HG03354 (cell line): Measurements from ENCODE around the gene BCO1.
"Not testable (repeated sequence)": the region's sequence is repeated elsewhere in the genome, so short reads cannot be mapped to it uniquely, and the experiment has no call there.

ENCODE experiments used
- ATAC-seq: cut with Tn5 transposase; IDR thresholded peaks from one replicate; pipeline ENCODE4 v1.9.1; 2021; ENCODE audit warnings: mild to moderate bottlenecking; ENCODE audit not compliant: unreplicated experiment, poor library complexity, severe bottlenecking

Gene BCO1

GRCh38 chr16:81238296-81239011 is at the start of gene BCO1:
BCO1 (plus strand) TSS chr16:81238689; CDS start chr16:81238909, 220 bp downstream.
- peak; percentile 76 for ATAC-seq

- ATAC-seq = no peak
These were observed 49.3 kb upstream of the BCO1 start for GRCh38 chr16:81189100-81189664.

GRCh38 chr16:81190667-81191066 is 47.8 kb upstream of the BCO1 start:
- ATAC-seq = no peak

DNA sequence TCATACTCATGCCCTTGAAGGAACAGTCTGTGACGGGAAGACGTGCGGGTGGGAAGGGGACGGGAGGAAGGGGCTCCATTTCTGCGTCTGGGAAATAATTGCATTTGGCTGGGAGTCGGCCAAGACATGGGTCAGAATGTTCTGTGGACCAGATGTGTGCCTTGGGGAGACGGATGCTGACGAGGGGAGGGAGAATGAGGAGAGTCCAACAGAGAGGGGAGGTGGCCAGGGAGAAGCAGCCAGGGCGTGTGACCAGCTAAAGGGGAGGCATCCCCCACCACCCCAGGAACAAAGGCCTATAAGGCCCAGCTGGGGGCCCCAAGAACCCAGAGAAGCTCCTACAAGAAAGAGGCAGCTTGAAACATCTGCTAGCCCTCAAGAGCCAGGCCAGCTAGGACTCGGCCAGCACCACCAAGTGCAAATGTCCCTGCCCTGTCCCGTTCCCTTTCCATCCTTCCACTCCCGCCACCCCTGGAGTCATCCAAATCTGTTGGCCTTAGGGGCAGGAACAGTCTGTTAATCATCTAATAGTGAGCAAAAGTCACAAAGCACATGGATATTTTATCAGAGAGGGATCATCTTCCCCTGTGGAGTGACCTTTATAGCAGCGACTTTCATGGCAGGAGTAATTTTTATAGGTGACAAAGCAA is 42.5 kb upstream of the BCO1 start:
- ATAC-seq = no peak

- ATAC-seq = no peak
These were observed 39.9 kb upstream of the BCO1 start for GRCh38 chr16:81198635-81199034.

DNA sequence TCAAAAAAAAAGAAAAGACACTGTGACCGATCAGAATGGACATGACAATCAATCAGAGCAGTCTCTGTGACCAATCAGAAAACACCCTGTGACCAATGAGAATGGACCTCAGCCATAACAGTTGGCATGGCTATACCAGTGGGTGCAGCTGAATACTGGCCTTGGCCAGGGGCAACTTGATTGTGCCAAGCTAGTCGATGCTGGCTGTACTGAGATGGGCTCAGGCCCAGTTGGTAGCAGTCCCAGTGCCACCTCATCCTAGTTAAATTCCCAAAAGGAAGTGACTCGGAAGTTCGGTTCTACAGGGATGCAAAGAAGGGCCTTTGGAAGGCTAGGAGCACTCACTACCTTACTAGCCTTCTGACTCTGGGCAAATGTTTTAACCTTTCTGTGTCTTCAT is 37.2 kb upstream of the BCO1 start:
- ATAC-seq = no peak

GRCh38 chr16:81204798-81205680 is 33.5 kb upstream of the BCO1 start:
- no peak for ATAC-seq

DNA sequence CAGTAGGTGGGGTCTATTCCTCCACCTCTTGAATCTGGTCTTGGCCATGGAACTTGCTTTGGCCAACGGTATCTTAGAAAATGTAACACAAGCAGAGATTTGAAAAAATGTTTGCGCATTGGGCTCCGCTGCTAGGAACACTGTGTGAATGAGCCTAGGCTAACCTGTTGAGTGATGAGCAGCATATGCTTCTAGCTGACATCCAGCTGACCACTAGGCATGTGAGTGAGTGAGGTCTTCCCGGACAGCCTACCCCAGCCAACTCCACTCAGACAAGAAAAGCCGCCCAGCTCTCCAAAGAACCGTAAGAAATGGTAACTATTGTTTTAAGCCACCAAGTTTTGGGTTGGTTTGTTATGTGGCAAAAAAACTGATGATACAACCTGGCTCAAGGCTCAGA is 31.4 kb upstream of the BCO1 start:
- ATAC-seq = no peak

DNA sequence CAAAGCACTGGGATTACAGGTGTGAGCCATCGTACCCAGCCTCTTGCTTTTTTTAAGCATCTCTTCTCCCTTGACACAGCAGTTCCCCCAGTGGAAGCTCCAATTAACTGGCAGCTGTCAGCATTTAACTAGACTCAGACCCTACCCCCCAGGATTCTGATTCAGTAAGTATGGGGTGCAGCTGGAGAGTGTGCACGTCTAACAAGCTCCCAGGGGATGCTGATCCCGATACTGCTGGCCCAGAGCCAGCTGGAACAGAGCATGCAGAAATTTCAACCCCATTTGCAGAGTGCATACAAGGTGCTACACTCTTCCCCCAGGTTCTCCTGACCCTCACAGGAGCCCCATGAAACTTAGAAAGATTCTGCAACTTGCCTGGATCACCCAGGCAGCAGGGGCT is 27.7 kb upstream of the BCO1 start:
- no peak for ATAC-seq

DNA sequence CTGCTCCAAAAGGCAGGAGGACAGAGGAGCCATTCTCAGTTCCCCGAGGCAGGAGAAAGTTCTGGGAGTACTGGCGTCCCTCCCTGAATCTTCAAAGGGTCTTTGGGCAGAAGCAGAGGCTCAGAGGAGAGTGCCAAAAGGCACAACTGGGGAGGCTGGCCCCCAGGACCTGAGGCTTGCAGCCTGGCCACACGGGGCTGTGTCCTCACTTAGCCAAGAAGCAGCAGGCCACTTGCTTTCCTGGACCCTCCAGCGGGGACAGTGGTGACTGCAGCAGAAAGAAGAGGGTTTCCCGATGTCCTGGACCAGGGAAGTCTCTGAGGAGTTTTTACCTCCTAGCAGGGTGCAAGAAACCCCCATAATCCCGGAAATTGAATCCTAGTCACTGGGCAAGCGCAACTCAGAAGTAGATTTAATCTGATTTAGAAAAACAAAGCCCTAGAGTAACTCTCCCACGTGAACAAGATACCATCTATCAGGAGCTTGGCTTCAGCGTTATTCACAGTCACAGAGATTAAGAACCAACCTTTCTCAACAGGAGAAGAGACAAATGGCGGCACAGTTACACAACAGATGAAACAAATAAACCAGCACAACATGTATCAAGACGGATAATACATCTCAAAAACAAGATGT is 25.5 kb upstream of the BCO1 start:
- no peak for ATAC-seq

- no peak for ATAC-seq
These were observed 23.7 kb upstream of the BCO1 start for GRCh38 chr16:81214745-81215166.

DNA sequence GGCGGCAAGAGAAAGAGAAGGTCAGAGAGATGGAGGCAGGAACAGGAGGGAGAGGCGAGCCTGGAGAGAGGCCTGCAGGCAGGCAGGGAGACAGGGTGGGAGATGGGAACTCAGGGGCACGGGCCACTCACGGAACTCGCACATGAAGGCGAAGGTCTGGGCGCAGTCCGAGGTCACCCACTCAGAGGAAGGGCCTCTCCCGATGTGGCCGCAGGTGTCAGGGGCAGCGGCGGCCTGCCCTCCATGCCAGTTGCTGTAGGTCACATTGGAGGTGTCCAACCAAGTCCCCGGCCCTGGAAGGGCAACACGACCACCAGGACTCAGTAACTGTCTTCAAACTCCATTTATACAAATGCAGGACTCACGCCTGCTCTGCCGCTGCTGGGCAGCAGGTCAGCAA is 22.4 kb upstream of the BCO1 start:
- no peak for ATAC-seq

DNA sequence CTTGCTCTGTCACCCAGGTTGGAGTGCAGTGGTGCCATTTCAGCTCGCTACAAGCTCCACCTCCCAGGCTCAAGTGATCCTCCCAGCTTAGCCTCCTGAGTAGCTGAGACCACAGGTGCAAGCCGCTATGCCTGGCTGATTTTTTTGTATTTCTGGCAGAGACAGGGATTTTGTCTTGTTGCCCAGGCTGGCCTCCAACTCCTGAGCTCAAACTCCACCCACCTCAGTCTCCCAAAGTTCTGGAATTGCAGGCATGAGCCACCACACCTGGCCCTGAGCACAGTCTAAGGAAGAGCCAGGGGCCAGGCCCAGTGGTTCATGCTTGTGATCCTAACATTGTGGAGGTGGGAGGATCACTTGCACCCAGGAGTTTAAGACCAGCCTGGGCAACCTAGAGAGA is 21.8 kb upstream of the BCO1 start:
- no peak for ATAC-seq

DNA sequence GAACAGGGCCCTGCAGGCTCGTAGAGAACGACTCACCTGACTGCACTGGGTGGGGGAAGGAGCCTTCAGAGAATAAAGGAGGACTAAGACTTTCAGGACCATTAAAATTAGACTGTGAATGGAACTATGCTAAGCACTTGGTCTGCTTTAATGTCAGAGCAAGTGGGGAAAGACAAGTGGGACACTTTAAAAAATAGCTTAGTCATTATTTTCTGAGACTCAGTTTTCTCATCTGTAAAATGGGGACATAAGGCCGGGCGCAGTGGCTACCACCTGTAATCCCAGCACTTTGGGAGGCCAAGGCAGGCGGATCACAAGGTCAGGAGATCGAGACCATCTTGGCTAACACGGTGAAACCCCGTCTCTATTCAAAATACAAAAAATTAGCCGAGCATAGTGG is 19.3 kb upstream of the BCO1 start:
- ATAC-seq = no peak

DNA sequence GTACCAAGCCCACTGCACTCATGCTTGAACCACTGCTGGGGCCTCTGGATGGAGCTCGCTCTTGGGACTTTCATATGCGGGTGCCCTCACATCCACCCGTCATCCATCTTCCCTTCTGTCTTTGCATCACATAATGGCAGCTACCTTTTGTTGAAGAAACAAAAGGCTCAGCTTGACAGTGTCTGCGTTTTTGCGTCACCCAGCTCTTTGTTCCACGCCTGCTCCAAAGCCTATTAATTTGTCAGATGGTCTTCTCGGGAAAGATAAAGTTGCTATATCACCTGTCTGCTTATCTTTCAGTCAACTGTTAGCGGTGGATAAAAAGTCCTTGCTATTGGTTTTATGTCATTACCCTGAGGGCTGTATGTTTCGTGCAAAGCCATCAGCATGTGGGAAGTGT is 18.1 kb upstream of the BCO1 start:
- no peak for ATAC-seq

DNA sequence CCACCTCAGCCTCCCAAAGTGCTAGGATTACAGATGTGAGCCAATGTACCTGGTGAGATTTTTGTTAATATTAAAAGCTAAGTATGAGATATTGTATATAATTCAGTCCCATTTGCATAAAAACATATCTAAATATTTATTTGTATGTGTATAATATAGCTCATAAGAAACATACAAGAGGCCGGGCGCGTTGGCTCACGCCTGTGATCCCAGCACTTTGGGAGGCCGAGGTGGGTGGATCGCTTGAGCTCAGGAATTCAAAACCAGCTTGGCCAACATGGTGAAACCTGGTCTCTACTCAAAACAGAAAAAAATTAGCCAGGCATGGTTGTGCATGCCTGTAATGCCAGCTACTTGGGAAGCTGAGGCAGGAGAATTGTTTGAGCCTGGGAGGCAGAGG is 16.8 kb upstream of the BCO1 start:
- ATAC-seq = no peak

DNA sequence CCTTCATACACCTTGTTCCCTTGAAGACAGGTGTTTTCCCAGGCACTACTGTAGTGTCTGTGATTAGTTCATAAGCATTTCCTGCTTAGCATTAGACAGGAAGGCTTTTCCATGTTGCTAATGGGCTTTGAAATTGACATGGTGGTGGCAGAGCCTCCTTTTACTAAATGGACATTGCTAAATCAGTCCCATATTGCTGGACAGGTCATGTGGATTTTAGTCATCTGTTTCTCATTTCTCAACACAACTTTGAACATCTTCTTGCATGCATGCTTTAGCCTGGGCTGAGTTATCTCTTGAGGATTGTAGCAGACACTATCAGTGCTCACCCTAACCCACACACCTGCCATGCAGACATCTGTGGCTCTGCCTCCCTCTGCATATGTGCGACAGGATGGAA is 13.7 kb upstream of the BCO1 start:
- ATAC-seq = no peak

DNA sequence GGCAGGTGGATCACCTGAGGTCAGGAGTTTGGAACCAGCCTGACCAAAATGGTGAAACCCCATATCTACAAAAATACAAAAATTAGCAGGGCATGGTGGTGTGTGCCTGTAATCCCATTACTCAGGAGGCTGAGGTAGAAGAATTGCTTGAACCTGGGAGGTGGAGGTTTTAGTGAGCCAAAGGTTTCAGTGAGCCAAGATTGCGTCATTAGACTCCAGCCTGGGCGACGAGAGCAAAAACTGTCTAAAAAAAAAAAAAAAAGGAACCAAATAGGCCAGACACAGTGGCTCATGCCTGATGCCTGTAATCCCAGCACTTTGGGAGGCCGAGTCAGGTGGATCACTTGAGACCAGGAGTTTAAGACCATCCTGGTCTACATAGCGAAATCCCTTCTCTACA is 12.8 kb upstream of the BCO1 start:
- not testable (repeated sequence) for ATAC-seq

- no peak for ATAC-seq
These were observed 10.7 kb upstream of the BCO1 start for GRCh38 chr16:81227785-81228184.

- ATAC-seq = no peak
These were observed 8.7 kb upstream of the BCO1 start for GRCh38 chr16:81229811-81230210.
